ENCODE results near the gene TRABD2B. TPM values are rescaled to one million over a fixed set of nuclear protein-coding genes. Genes with fewer than 3 reads are reported as not detected.

Gene TRABD2B
- total and polyA plus RNA-seq, 2 donors (not counting 3 experiments of a cell fraction or from before 2014, with no cell fraction given): not detected

GRCh38 chr1:47828978-47829377 lies 168.2 kb downstream of the TRABD2B start:
- Histone ChIP-seq H3K27ac (ENCODE audit: insufficient read depth, low read depth, low read length) (no peak overlapping the region), H3K4me2 (ENCODE audit: insufficient read depth, low read length) (no peak overlapping the region), H3K9ac (replicated peaks; ENCODE audit: extremely low read depth, insufficient read depth, low read length) (no peak overlapping the region), H3K9me3 (replicated peaks; ENCODE audit: control insufficient read depth, insufficient read depth, low read length) (no peaks in the 10 kb centered on the region), H3K9me1 (replicated peaks; ENCODE audit: control insufficient read depth, extremely low read depth, insufficient read depth, low read length) (no peaks in the 10 kb centered on the region), H3K4me1 (ENCODE audit: control insufficient read depth, extremely low read depth, insufficient read depth, low read length) (no peaks in the 10 kb centered on the region), H2AFZ (ENCODE audit: low read depth, low read length) (no peak overlapping the region), H3K79me2 (ENCODE audit: control insufficient read depth, insufficient read depth, low read length) (no peaks in the 10 kb centered on the region), H4K20me1 (replicated peaks; ENCODE audit: control insufficient read depth, extremely low read depth, insufficient read depth, low read length) (no peaks in the 10 kb centered on the region), H3K27me3 (ENCODE audit: control insufficient read depth in 2 of 2, insufficient read depth in 2 of 2, low read length in 2 of 2) (no peaks in the 10 kb centered on the region), H3K4me3 (replicated peaks in 1 of 3; ENCODE audit: insufficient read depth in 1 of 3, low read depth in 1 of 3, low read length in 3 of 3) (no peak overlapping the region), H3K36me3 (ENCODE audit: control insufficient read depth in 2 of 2, extremely low read depth in 1 of 2, insufficient read depth in 2 of 2, low read length in 2 of 2) (no peaks in the 10 kb centered on the region)
- DNase-seq (ENCODE audit: low read depth, low spot score): no peak
- CTCF ChIA-PET: no interaction called here
- no TSS peak for BruUV-seq (replicated peaks)
- POLR2A ChIA-PET: no interaction called here
- TF ChIP-seq POLR2A (IDR thresholded peaks at IDR 0.05; ENCODE audit: low read depth, low read length): no peak
- no peak for TF ChIP-seq MAX (IDR thresholded peaks at IDR 0.05; ENCODE audit: insufficient read depth, insufficient read length)
- no peak for TF ChIP-seq CTCF (IDR thresholded peaks at IDR 0.05; ENCODE audit: extremely low read depth in 1 of 2, insufficient read depth in 1 of 2, low read depth in 1 of 2, low read length in 2 of 2)
- TF ChIP-seq EZH2 (IDR thresholded peaks at IDR 0.05; ENCODE audit: borderline replicate concordance, low read depth, low read length, severe bottlenecking): no peak
- no peak for TF ChIP-seq GATA2 (IDR thresholded peaks at IDR 0.05; ENCODE audit: insufficient read depth, insufficient read length, low read depth, low read length)
- TF ChIP-seq FOS (IDR thresholded peaks at IDR 0.05; ENCODE audit: borderline replicate concordance, insufficient read depth, low read length): no peak
- no peak for TF ChIP-seq MYC (IDR thresholded peaks at IDR 0.05; ENCODE audit: low read depth, low read length)
- TF ChIP-seq JUN (IDR thresholded peaks at IDR 0.05; ENCODE audit: borderline replicate concordance, insufficient read depth, insufficient read length, low read depth): no peak
- no peak for TF ChIP-seq POLR2AphosphoS5 (IDR thresholded peaks at IDR 0.05; ENCODE audit: insufficient read depth, low read depth, low read length)
- intact Hi-C loops (cut with micrococcal nuclease): no loop called here
- dilution Hi-C loops (cut with MboI; ENCODE audit: extremely low pct_ligation_motif_present, low sequenced_read_pairs): no loop called here
- no peak for FAIRE-seq
